Activated CD8-positive, alpha-beta memory T cell treated with anti-CD3 and anti-CD28 coated beads for 48 hours (primary cell): ENCODE results near the gene NDN.

Source experiments
- DNase-seq, 3 experiments: peaks; one replicate each; pipeline ENCODE4 v3.0.0-alpha.2; 2020; ENCODE audit warnings: low read depth in 2 of 3, low spot score in 2 of 3

Gene NDN

DNA sequence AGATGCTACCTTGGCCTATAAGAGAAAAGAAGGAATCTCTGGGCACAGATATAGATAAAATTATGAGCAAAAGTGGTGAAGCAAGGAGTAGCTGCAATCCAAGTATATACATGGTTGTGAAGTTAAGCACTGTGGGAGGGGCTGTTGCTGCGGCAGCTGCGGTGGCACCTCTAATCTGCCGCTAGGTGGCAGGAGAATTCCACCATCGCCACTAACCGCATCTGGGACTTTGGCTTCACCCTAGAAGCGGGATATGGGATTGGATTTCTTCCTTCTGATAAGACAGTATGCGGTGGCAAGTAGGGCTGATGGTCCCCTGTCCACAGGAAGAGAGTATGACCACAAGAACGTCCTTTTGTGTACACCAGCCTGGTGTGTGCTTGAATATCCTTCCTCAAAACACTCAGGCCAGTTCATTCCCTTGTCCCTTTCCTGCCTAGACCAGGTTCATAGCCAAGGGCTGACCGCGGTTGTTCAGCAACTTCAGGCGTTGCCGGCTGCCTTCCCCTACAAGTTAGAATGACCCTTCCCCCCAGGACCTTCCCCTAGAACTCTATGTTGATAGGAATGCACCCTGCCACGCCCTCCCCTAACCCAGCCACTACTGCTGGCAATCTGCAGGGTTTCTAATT is 44.6 kb downstream of the NDN start:
- peak in 2 of 3 experiments; percentile 8 to 16 for DNase-seq
